PFSK-1 (cell line): ENCODE data around the gene MICALL2.

ENCODE experiments used
- POLR2AphosphoS5 ChIP-seq: IDR thresholded peaks from 2 replicates; pipeline ENCODE4 v1.6.1; 2012; ENCODE audit warnings: low read depth, mild to moderate bottlenecking, control low read depth, low read length, moderate library complexity
- REST ChIP-seq, 2 experiments: IDR thresholded peaks; 2 replicates each; pipeline versions ENCODE4 v1.6.1 to v1.8.0; 2011 to 2012; ENCODE audit warnings: low read depth in 2 of 2, low read length in 2 of 2, control low read depth in 1 of 2, inconsistent platforms in 1 of 2, mild to moderate bottlenecking in 1 of 2, moderate library complexity in 1 of 2; ENCODE audit not compliant: insufficient read depth in 1 of 2
- TAF1 ChIP-seq: IDR thresholded peaks from 2 replicates; pipeline ENCODE4 v1.6.1; 2012; ENCODE audit warnings: low read length, control low read depth, borderline replicate concordance; ENCODE audit not compliant: insufficient read depth

GRCh38 chr7:1415389-1415990 lies 43.8 kb downstream of the MICALL2 start:
- no peak for TF ChIP-seq POLR2AphosphoS5
- TF ChIP-seq REST (IDR thresholded peaks at IDR 0.05; ENCODE audit: insufficient read depth in 1 of 2, low read depth in 2 of 2, low read length in 2 of 2), result no peak
- TF ChIP-seq TAF1, result no peak
